Mammary epithelial cell (primary cell): ENCODE measurements around the gene PIGR.

Experiments
- EZH2 ChIP-seq: IDR thresholded peaks from 2 replicates; pipeline ENCODE4 v1.6.1; 2012; ENCODE audit warnings: low read length, inconsistent platforms, borderline replicate concordance
- TF ChIP-seq, protein P1 (sequence below), 2 donors: IDR thresholded peaks in 1 of 2; conservative IDR thresholded peaks in 1 of 2; 2 replicates each; pipeline ENCODE4 v1.5.1; 2011 to 2012; ENCODE audit warnings: inconsistent platforms in 2 of 2, low read length in 2 of 2, mild to moderate bottlenecking in 2 of 2, control low read depth in 1 of 2, low read depth in 1 of 2; ENCODE audit not compliant: insufficient read depth in 1 of 2; ENCODE audit errors: extremely low read depth in 1 of 2

DNA sequence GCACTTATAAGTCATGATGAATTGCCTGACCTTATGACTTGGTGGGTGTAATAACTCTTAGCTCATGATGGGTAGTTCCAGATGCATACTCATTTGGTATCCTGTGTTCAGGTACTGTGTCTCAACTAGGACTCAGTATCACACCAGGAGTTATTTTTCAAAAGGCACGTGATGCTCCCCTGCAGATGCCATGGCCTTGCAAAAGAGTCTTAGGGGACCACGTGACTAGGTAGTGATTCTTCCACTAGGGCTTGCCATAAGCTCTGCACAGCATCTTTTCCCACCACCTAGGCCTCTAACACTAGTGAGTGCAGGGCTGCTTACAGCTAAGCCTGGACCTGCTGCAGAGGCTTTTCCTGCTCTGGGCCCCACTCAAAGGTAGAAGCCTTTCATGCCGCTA lies 27.9 kb upstream of the PIGR start:
- TF ChIP-seq, protein P1, sequence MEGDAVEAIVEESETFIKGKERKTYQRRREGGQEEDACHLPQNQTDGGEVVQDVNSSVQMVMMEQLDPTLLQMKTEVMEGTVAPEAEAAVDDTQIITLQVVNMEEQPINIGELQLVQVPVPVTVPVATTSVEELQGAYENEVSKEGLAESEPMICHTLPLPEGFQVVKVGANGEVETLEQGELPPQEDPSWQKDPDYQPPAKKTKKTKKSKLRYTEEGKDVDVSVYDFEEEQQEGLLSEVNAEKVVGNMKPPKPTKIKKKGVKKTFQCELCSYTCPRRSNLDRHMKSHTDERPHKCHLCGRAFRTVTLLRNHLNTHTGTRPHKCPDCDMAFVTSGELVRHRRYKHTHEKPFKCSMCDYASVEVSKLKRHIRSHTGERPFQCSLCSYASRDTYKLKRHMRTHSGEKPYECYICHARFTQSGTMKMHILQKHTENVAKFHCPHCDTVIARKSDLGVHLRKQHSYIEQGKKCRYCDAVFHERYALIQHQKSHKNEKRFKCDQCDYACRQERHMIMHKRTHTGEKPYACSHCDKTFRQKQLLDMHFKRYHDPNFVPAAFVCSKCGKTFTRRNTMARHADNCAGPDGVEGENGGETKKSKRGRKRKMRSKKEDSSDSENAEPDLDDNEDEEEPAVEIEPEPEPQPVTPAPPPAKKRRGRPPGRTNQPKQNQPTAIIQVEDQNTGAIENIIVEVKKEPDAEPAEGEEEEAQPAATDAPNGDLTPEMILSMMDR (conservative IDR thresholded peaks at IDR 0.05 in 1 of 2, IDR thresholded peaks at IDR 0.05 in 1 of 2; ENCODE audit: extremely low read depth in 1 of 2, insufficient read depth in 1 of 2, low read depth in 1 of 2, low read length in 2 of 2) = no peak
- TF ChIP-seq EZH2 = no peak
